Tibial nerve (tissue), 4 donors: ENCODE data around the gene MYCL. TPM values are rescaled to one million over a fixed set of nuclear protein-coding genes. Genes with fewer than 3 reads are reported as not detected.

Experiments used
- DNase-seq, 2 donors: peaks; one replicate each; pipeline ENCODE4 v3.0.0-alpha.2; 2019; ENCODE audit warnings: low spot score in 2 of 2
- H3K27ac ChIP-seq, 4 donors: fragments of 200-600 bp; sonication (generic) in 3 of 4; one replicate each; pipeline ENCODE4 v1.5.1; 2017 to 2019; ENCODE audit warnings: mild to moderate bottlenecking in 1 of 4
- H3K27me3 ChIP-seq, 2 donors: fragments of 200-600 bp; sonication (generic) in 1 of 2; one replicate each; pipeline versions ENCODE4 v1.5.1 to v1.6.0; 2017 to 2019
- H3K36me3 ChIP-seq, 3 donors: fragments of 200-600 bp; sonication (generic); one replicate each; pipeline ENCODE4 v1.5.1; 2018 to 2019
- H3K4me1 ChIP-seq, 4 donors: fragments of 200-600 bp; sonication (generic) in 3 of 4; one replicate each; pipeline ENCODE4 v1.5.1; 2017 to 2019
- H3K4me3 ChIP-seq, 4 donors: fragments of 200-600 bp; sonication (generic) in 3 of 4; one replicate each; pipeline ENCODE4 v1.5.1; 2017 to 2019; ENCODE audit warnings: mild to moderate bottlenecking in 1 of 4, moderate library complexity in 1 of 4
- H3K9me3 ChIP-seq, 4 donors: fragments of 200-600 bp; sonication (generic) in 3 of 4; one replicate each; pipeline ENCODE4 v1.5.1; 2017 to 2019
- CTCF ChIP-seq, 5 experiments: fragments of 200-600 bp in 3 of 5; fragments of 450-650 bp in 2 of 5; sonication (generic) in 3 of 5; IDR thresholded peaks; one replicate each; pipeline ENCODE4 v1.5.1; 2016 to 2019; ENCODE audit warnings: antibody characterized with exemption in 5 of 5, mild to moderate bottlenecking in 3 of 5, moderate library complexity in 2 of 5
- EP300 ChIP-seq, 2 donors: sonication (generic); formaldehyde crosslinking; IDR thresholded peaks; one replicate each; pipeline ENCODE4 v1.6.1; 2017; ENCODE audit warnings: antibody characterized with exemption in 2 of 2, mild to moderate bottlenecking in 1 of 2
- POLR2A ChIP-seq, 2 donors: fragments of 450-650 bp; IDR thresholded peaks; one replicate each; pipeline ENCODE4 v1.6.1; 2017; ENCODE audit warnings: antibody characterized with exemption in 2 of 2, mild to moderate bottlenecking in 2 of 2, moderate library complexity in 2 of 2
- WGBS, 2 donors: methylation state at CpG; one replicate each; pipeline ENCODE4 v1.1.5; 2018; 5-methylcytosine and 5-hydroxymethylcytosine counted together
- total RNA-seq, 4 donors: library from RNA; depleted of rRNA; stranded (reverse); fragments of >200 nt; gene quantifications; one replicate each; pipeline ENCODE4 v1.1.0, GENCODE V29; 2016

Gene MYCL
- total RNA-seq, 4 donors from 2014 or later, result 0.30 to 1.8 (median 0.86) TPM

DNA sequence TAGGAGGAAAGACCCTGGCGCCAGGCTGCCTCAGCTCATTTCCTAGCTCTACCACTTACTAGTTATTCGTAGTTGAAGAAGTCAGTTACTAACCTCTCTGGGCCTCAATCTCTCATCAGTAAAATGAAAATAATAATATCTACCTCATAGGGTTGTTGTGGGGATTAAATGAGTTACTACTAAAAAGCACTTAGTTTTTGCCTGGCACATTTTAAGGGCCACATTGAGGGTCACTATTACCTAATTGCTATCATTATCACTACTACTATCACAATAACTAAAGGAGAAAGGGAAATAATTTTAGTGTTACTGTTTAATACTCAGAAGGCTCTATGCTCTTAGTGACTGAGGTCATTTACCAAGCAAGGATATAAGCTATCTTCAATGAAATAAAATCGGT is 43.4 kb downstream of the MYCL start:
- TF ChIP-seq POLR2A (IDR thresholded peaks at IDR 0.05) (no peak), CTCF (IDR thresholded peaks at IDR 0.05) (no peak), EP300 (IDR thresholded peaks at IDR 0.05) (no peak)

DNA sequence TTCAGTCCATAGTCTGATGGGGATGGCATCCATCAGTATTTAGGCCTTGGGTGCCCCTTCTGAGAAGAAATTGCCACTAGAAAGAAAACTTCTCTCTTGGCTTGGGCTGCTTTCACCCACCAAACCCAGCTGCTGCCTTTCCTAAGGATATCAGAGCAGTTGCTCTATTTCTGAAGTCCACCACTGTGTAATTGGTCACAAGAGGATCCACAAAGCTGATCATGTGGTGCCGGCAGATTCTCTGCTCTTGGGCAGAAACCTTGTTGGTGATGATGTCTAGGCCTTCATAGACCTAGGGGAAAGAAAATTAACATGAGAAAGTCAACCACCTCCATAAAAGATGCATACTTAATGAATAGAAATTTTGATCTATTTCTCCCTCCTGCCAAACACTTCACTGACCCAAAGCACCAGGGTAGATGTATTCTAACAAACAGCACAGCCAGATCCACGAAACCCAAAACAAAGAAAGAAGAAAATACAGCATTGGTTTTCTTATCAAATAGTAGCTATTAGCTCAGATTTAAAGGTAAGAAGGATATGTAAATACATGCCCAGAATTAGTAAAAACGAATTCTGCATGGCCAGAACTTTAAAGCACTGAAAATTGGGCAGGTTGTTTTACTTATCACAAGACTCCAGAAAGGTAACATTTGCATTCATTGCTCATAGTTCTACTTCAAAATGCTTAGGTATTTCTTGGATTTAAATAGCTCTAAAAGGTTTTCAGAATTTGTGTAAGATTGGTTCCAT is 44.4 kb downstream of the MYCL start:
- H3K27ac ChIP-seq, result no peak overlapping the region
- no peaks in the 10 kb centered on the region for H3K27me3 ChIP-seq
- H3K4me1 ChIP-seq, result no peaks in the 10 kb centered on the region
- 90 to 96% methylated on average over 3 of the region's 3 CpGs for WGBS, 2 donors
- H3K4me3 ChIP-seq, result no peak overlapping the region
- peaks cover 0 to 42% (median 0%) of the 10 kb centered on the region in 3 donors for H3K36me3 ChIP-seq
- no peak for DNase-seq
- H3K9me3 ChIP-seq, result no peaks in the 10 kb centered on the region
- TF ChIP-seq EP300 (IDR thresholded peaks at IDR 0.05), result no peak
- TF ChIP-seq CTCF (IDR thresholded peaks at IDR 0.05), result no peak
- no peak for TF ChIP-seq POLR2A (IDR thresholded peaks at IDR 0.05)

More for the DNA sequence above, 43.4 kb downstream of the MYCL start:
- Histone ChIP-seq H3K4me3 (no peak overlapping the region), H3K36me3 (peaks cover 0 to 37% (median 0%) of the 10 kb centered on the region in 3 donors), H3K27ac (no peak overlapping the region), H3K9me3 (no peaks in the 10 kb centered on the region), H3K4me1 (no peaks in the 10 kb centered on the region), H3K27me3 (no peaks in the 10 kb centered on the region)
- WGBS, 2 donors, result 89 to 92% methylated on average over 3 of the region's 3 CpGs
- no peak for DNase-seq

- no peaks in the 10 kb centered on the region for H3K4me1 ChIP-seq
- H3K4me3 ChIP-seq, result no peak overlapping the region
- no peaks in the 10 kb centered on the region for H3K9me3 ChIP-seq
- H3K27me3 ChIP-seq, result no peaks in the 10 kb centered on the region
- no peak for TF ChIP-seq EP300 (IDR thresholded peaks at IDR 0.05)
- no peak for TF ChIP-seq CTCF (IDR thresholded peaks at IDR 0.05)
- no peak for TF ChIP-seq POLR2A (IDR thresholded peaks at IDR 0.05)
- H3K27ac ChIP-seq, result no peak overlapping the region
- no peak for DNase-seq
- peaks cover 0 to 52% (median 0%) of the 10 kb centered on the region in 3 donors for H3K36me3 ChIP-seq
- 88 to 91% methylated on average over 8 of the region's 8 CpGs for WGBS, 2 donors
These were observed 47.0 kb downstream of the MYCL start for GRCh38 chr1:39854738-39855137.

- TF ChIP-seq POLR2A (IDR thresholded peaks at IDR 0.05) (no peak), EP300 (IDR thresholded peaks at IDR 0.05) (no peak), CTCF (IDR thresholded peaks at IDR 0.05) (no peak)
- Histone ChIP-seq H3K4me1 (no peaks in the 10 kb centered on the region), H3K36me3 (peaks cover 0 to 56% (median 0%) of the 10 kb centered on the region in 3 donors), H3K27me3 (no peaks in the 10 kb centered on the region), H3K9me3 (no peaks in the 10 kb centered on the region), H3K4me3 (no peak overlapping the region), H3K27ac (no peak overlapping the region)
- DNase-seq, result no peak
These were observed 47.4 kb downstream of the MYCL start for GRCh38 chr1:39854314-39854713.

GRCh38 chr1:39852876-39853275 is 48.8 kb downstream of the MYCL start:
- Histone ChIP-seq H3K27ac (no peak overlapping the region), H3K36me3 (peaks cover 0 to 70% (median 0%) of the 10 kb centered on the region in 3 donors), H3K4me3 (no peak overlapping the region), H3K9me3 (no peaks in the 10 kb centered on the region), H3K27me3 (no peaks in the 10 kb centered on the region), H3K4me1 (no peaks in the 10 kb centered on the region)
- DNase-seq, result no peak
- 93 to 94% methylated on average over 1 of the region's 1 CpG for WGBS, 2 donors
- no peak for TF ChIP-seq EP300 (IDR thresholded peaks at IDR 0.05)
- TF ChIP-seq POLR2A (IDR thresholded peaks at IDR 0.05), result no peak
- TF ChIP-seq CTCF (IDR thresholded peaks at IDR 0.05), result no peak
